Right atrium auricular region (tissue), 2 donors: ENCODE data around the gene NINL. TPM values are rescaled to one million over a fixed set of nuclear protein-coding genes. Genes with fewer than 3 reads are reported as not detected.
"Not testable (repeated sequence)": the region's sequence is repeated elsewhere in the genome, so short reads cannot be mapped to it uniquely, and the experiment has no call there.

Experiments used
- DNase-seq: peaks from one replicate; pipeline ENCODE4 v3.0.0-alpha.2; 2019; ENCODE audit warnings: low spot score
- H3K27ac ChIP-seq, 2 donors: fragments of 200-600 bp; sonication (generic); 1 replicate in 1 of 2; 2 replicates in 1 of 2; pipeline ENCODE4 v1.5.1; 2016 to 2019
- H3K27me3 ChIP-seq, 2 donors: fragments of 200-600 bp; sonication (generic); one replicate each; pipeline versions ENCODE4 v1.5.1 to v1.6.0; 2017 to 2019
- H3K36me3 ChIP-seq: fragments of 200-600 bp; sonication (generic); one replicate; pipeline ENCODE4 v1.5.1; 2016
- H3K4me1 ChIP-seq, 2 donors: fragments of 200-600 bp; sonication (generic); one replicate each; pipeline versions ENCODE4 v1.5.1 to v1.6.0; 2017 to 2019
- H3K4me3 ChIP-seq, 2 donors: fragments of 200-600 bp; sonication (generic); 1 replicate in 1 of 2; 2 replicates in 1 of 2; pipeline ENCODE4 v1.5.1; 2017 to 2019; ENCODE audit warnings: mild to moderate bottlenecking in 1 of 2, moderate library complexity in 1 of 2
- H3K9me3 ChIP-seq, 2 donors: fragments of 200-600 bp; sonication (generic); one replicate each; pipeline ENCODE4 v1.5.1; 2019
- CTCF ChIP-seq, 2 donors: fragments of 200-600 bp; sonication (generic); IDR thresholded peaks; one replicate each; pipeline ENCODE4 v1.5.1; 2019; ENCODE audit warnings: antibody characterized with exemption in 2 of 2
- total RNA-seq, 2 donors: library from RNA; depleted of rRNA; stranded (reverse); fragments of >200 nt; gene quantifications; one replicate each; pipeline ENCODE4 v1.1.0, GENCODE V29; 2016

Gene NINL
- total RNA-seq, 2 donors from 2014 or later = 3.7 to 4.8 TPM

- Histone ChIP-seq H3K36me3 (no peaks in the 10 kb centered on the region), H3K4me1 (no peaks in the 10 kb centered on the region), H3K9me3 (no peaks in the 10 kb centered on the region), H3K27me3 (no peaks in the 10 kb centered on the region), H3K4me3 (no peak overlapping the region), H3K27ac (no peak overlapping the region)
- no peak for DNase-seq
- TF ChIP-seq CTCF (IDR thresholded peaks at IDR 0.05) = no peak
Measured at GRCh38 chr20:25601659-25602058, 16.3 kb upstream of the NINL start.

- Histone ChIP-seq H3K36me3 (no peaks in the 10 kb centered on the region), H3K4me3 (no peak overlapping the region), H3K27me3 (no peaks in the 10 kb centered on the region), H3K4me1 (no peaks in the 10 kb centered on the region), H3K9me3 (no peaks in the 10 kb centered on the region), H3K27ac (no peak overlapping the region)
- DNase-seq = no peak
- TF ChIP-seq CTCF (IDR thresholded peaks at IDR 0.05) = no peak
Measured at GRCh38 chr20:25600632-25601031, 15.3 kb upstream of the NINL start.

GRCh38 chr20:25592135-25592852 lies 7.0 kb upstream of the NINL start:
- Histone ChIP-seq H3K27ac (no peak overlapping the region), H3K4me3 (no peak overlapping the region), H3K27me3 (no peaks in the 10 kb centered on the region), H3K9me3 (no peaks in the 10 kb centered on the region), H3K36me3 (no peaks in the 10 kb centered on the region), H3K4me1 (no peaks in the 10 kb centered on the region)
- no peak for DNase-seq
- TF ChIP-seq CTCF (IDR thresholded peaks at IDR 0.05) = no peak

- DNase-seq, H3K4me1 ChIP-seq, H3K9me3 ChIP-seq, H3K27ac ChIP-seq, H3K4me3 ChIP-seq, H3K27me3 ChIP-seq, H3K36me3 ChIP-seq: not testable (repeated sequence)
Measured at GRCh38 chr20:25590778-25591177, 5.4 kb upstream of the NINL start.

- peaks cover 0 to 10% of the 10 kb centered on the region in 2 donors for H3K4me1 ChIP-seq
- no peak overlapping the region for H3K4me3 ChIP-seq
- H3K36me3 ChIP-seq = no peaks in the 10 kb centered on the region
- H3K27ac ChIP-seq = no peak overlapping the region
- H3K9me3 ChIP-seq = no peaks in the 10 kb centered on the region
- no peak for DNase-seq
- TF ChIP-seq CTCF (IDR thresholded peaks at IDR 0.05) = no peak
- H3K27me3 ChIP-seq = no peaks in the 10 kb centered on the region
Measured at GRCh38 chr20:25588491-25588890, 3.2 kb upstream of the NINL start.

GRCh38 chr20:25587536-25587935 lies 2.2 kb upstream of the NINL start:
- no peak overlapping the region for H3K27ac ChIP-seq
- TF ChIP-seq CTCF (IDR thresholded peaks at IDR 0.05) = no peak
- peaks cover 0 to 10% of the 10 kb centered on the region in 2 donors for H3K4me1 ChIP-seq
- DNase-seq = no peak
- H3K36me3 ChIP-seq = no peaks in the 10 kb centered on the region
- H3K4me3 ChIP-seq = no peak overlapping the region
- H3K9me3 ChIP-seq = no peaks in the 10 kb centered on the region
- no peaks in the 10 kb centered on the region for H3K27me3 ChIP-seq
